ENCODE results near the gene EYS. TPM values are rescaled to one million over a fixed set of nuclear protein-coding genes. Genes with fewer than 3 reads are reported as not detected.
"Not testable (repeated sequence)": the region's sequence is repeated elsewhere in the genome, so short reads cannot be mapped to it uniquely, and the experiment has no call there.

The EYS gene
- polyA plus RNA-seq, 1 experiment: not detected

GRCh38 chr6:63844287-63844686, 1862.7 kb downstream of the EYS start:
- CTCF ChIA-PET: no interaction called here

GRCh38 chr6:63839485-63839884, 1867.5 kb downstream of the EYS start:
- POLR2A ChIA-PET: no interaction called here
- CTCF ChIA-PET: no interaction called here
- H3K36me3 ChIP-seq (ENCODE audit: control insufficient read depth, insufficient read depth, low read length): no peaks in the 10 kb centered on the region
- TF ChIP-seq CTCF (IDR thresholded peaks at IDR 0.05; ENCODE audit: insufficient read depth, low read depth, low read length): no peak
- H3K27me3 ChIP-seq (ENCODE audit: control insufficient read depth, insufficient read depth, low read length): no peaks in the 10 kb centered on the region
- no peak for DNase-seq (ENCODE audit: low read depth)
- no peak overlapping the region for H3K4me3 ChIP-seq (ENCODE audit: low read depth, low read length)

More at GRCh38 chr6:63844287-63844686, 1862.7 kb downstream of the EYS start:
- Histone ChIP-seq H3K27me3 (ENCODE audit: control insufficient read depth, insufficient read depth, low read length) (no peaks in the 10 kb centered on the region; the same call in 1 of the 2 replicates), H3K36me3 (ENCODE audit: control insufficient read depth, insufficient read depth, low read length) (no peaks in the 10 kb centered on the region), H3K4me3 (ENCODE audit: low read depth, low read length) (no peak overlapping the region)
- no peak for DNase-seq (ENCODE audit: low read depth)
- POLR2A ChIA-PET: interaction anchor here (0.6 kb wide), 1 partner anchor 252 kb away, joined by 3 read pairs; no protein-coding TSS in a partner anchor
- TF ChIP-seq CTCF (IDR thresholded peaks at IDR 0.05; ENCODE audit: insufficient read depth, low read depth, low read length): no peak

- POLR2A ChIA-PET; H3K27me3 ChIP-seq (ENCODE audit: control insufficient read depth, insufficient read depth, low read length); CTCF ChIA-PET; DNase-seq (ENCODE audit: low read depth); H3K4me3 ChIP-seq (ENCODE audit: low read depth, low read length); H3K36me3 ChIP-seq (ENCODE audit: control insufficient read depth, insufficient read depth, low read length): not testable (repeated sequence)
These were observed 1878.3 kb downstream of the EYS start for GRCh38 chr6:63828678-63829077.

GRCh38 chr6:63824722-63825121, 1882.3 kb downstream of the EYS start:
- no peak for TF ChIP-seq CTCF (IDR thresholded peaks at IDR 0.05; ENCODE audit: insufficient read depth, low read depth, low read length)
- no peaks in the 10 kb centered on the region for H3K36me3 ChIP-seq (ENCODE audit: control insufficient read depth, insufficient read depth, low read length)
- ChIA-PET POLR2A (no interaction called here), CTCF (no interaction called here)
- no peak overlapping the region for H3K4me3 ChIP-seq (ENCODE audit: low read depth, low read length)
- no peak for DNase-seq (ENCODE audit: low read depth)
- no peaks in the 10 kb centered on the region for H3K27me3 ChIP-seq (ENCODE audit: control insufficient read depth, insufficient read depth, low read length)

GRCh38 chr6:63821442-63821841, 1885.6 kb downstream of the EYS start:
- DNase-seq (ENCODE audit: low read depth): no peak
- POLR2A ChIA-PET: no interaction called here
- Histone ChIP-seq H3K4me3 (ENCODE audit: low read depth, low read length) (no peak overlapping the region), H3K27me3 (ENCODE audit: control insufficient read depth, insufficient read depth, low read length) (no peaks in the 10 kb centered on the region), H3K36me3 (ENCODE audit: control insufficient read depth, insufficient read depth, low read length) (no peaks in the 10 kb centered on the region)
- CTCF ChIA-PET: no interaction called here
- TF ChIP-seq CTCF (IDR thresholded peaks at IDR 0.05; ENCODE audit: insufficient read depth, low read depth, low read length): no peak

GRCh38 chr6:63819831-63820230, 1887.2 kb downstream of the EYS start:
- DNase-seq (ENCODE audit: low read depth): no peak
- ChIA-PET POLR2A (no interaction called here), CTCF (no interaction called here)
- TF ChIP-seq CTCF (IDR thresholded peaks at IDR 0.05; ENCODE audit: insufficient read depth, low read depth, low read length): no peak
- Histone ChIP-seq H3K27me3 (ENCODE audit: control insufficient read depth, insufficient read depth, low read length) (no peaks in the 10 kb centered on the region), H3K4me3 (ENCODE audit: low read depth, low read length) (no peak overlapping the region), H3K36me3 (ENCODE audit: control insufficient read depth, insufficient read depth, low read length) (no peaks in the 10 kb centered on the region)
